PC-3 (cell line): ENCODE results near the gene EPHA3. TPM values are rescaled to one million over a fixed set of nuclear protein-coding genes. Genes with fewer than 3 reads are reported as not detected.
A peak's percentile ranks its signal among the peaks of the same experiment; 100 is the strongest.

Experiments
- ATAC-seq: fragments of 200-7000 bp; cut with Tn5 transposase; 2 replicates; pipeline ENCODE4 v1.9.1; 2020; ENCODE audit warnings: mild to moderate bottlenecking, moderate library complexity
- BruUV-seq: library from RNA; stranded (reverse); fragments of 400-500 nt; replicated peaks from 2 replicates; lab custom pipeline; 2021; lab: Mats Ljungman, UMichigan
- CTCF ChIA-PET: fragments of 300-600 bp; sonication (Branson Sonifier 250); formaldehyde crosslinking; loops from one replicate; lab custom pipeline; 2022; ENCODE audit warnings: antibody characterized with exemption; lab: Charles Lee
- POLR2A ChIA-PET: fragments of 300-600 bp; sonication (Branson Sonifier 250); formaldehyde crosslinking; loops from one replicate; lab custom pipeline; 2022; ENCODE audit warnings: antibody characterized with exemption; ENCODE audit not compliant: unreplicated experiment; lab: Charles Lee
- DNase-seq: peaks from one replicate; pipeline ENCODE4 v3.0.0-alpha.2; 2015
- H2AFZ ChIP-seq: fragments of 300-600 bp; sonication (generic); 2 replicates; pipeline ENCODE4 v1.6.0; 2016; ENCODE audit warnings: antibody characterized with exemption, low read length
- H3F3A ChIP-seq: fragments of 300-600 bp; sonication (generic); one replicate; pipeline ENCODE4 v1.6.0; 2017; ENCODE audit warnings: antibody characterized with exemption, low read length, control low read depth, mild to moderate bottlenecking; ENCODE audit not compliant: unreplicated experiment
- H3K27ac ChIP-seq: fragments of 300-600 bp; sonication (generic); 2 replicates; pipeline ENCODE4 v1.5.1; 2016; ENCODE audit warnings: mild to moderate bottlenecking, low read length
- H3K27me3 ChIP-seq: fragments of 300-600 bp; sonication (generic); 2 replicates; pipeline ENCODE4 v1.6.1; 2016; ENCODE audit warnings: low read length, mixed read lengths
- H3K36me3 ChIP-seq: fragments of 300-600 bp; sonication (generic); 2 replicates; pipeline ENCODE4 v1.6.1; 2016; ENCODE audit warnings: low read depth, mixed run types, low read length, mixed read lengths
- H3K4me1 ChIP-seq: fragments of 300-600 bp; sonication (generic); 2 replicates; pipeline ENCODE4 v1.5.1; 2016; ENCODE audit warnings: low read length; ENCODE audit not compliant: insufficient read depth
- H3K4me2 ChIP-seq: fragments of 300-600 bp; sonication (generic); 2 replicates; pipeline ENCODE4 v1.6.0; 2016; ENCODE audit warnings: low read length
- H3K4me3 ChIP-seq: fragments of 300-600 bp; sonication (generic); 2 replicates; pipeline ENCODE4 v1.5.1; 2016; ENCODE audit warnings: mild to moderate bottlenecking, low read length, mixed read lengths
- H3K79me2 ChIP-seq: fragments of 300-600 bp; sonication (generic); 2 replicates; pipeline ENCODE4 v1.6.1; 2017; ENCODE audit warnings: low read length, mixed read lengths
- H3K9ac ChIP-seq: fragments of 300-600 bp; sonication (generic); 2 replicates; pipeline ENCODE4 v1.6.0; 2016; ENCODE audit warnings: mild to moderate bottlenecking, low read length
- H3K9me2 ChIP-seq: fragments of 300-600 bp; sonication (generic); replicated peaks from 2 replicates; pipeline ENCODE4 v1.6.1; 2016; ENCODE audit warnings: mixed run types, low read length, mixed read lengths
- H3K9me3 ChIP-seq: fragments of 300-600 bp; sonication (generic); 2 replicates; pipeline ENCODE4 v1.6.1; 2016; ENCODE audit warnings: low read length, mixed read lengths
- H4K20me1 ChIP-seq: fragments of 300-600 bp; sonication (generic); 2 replicates; pipeline ENCODE4 v1.6.1; 2016; ENCODE audit warnings: low read length, mixed read lengths
- CTCF ChIP-seq: fragments of 300-600 bp; sonication (generic); conservative IDR thresholded peaks from 2 replicates; pipeline ENCODE4 v1.5.1; 2017; ENCODE audit warnings: antibody characterized with exemption, low read depth, mild to moderate bottlenecking, low read length
- EZH2 ChIP-seq: fragments of 300-600 bp; sonication (generic); IDR thresholded peaks from one replicate; pipeline ENCODE4 v1.6.1; 2017; ENCODE audit warnings: antibody characterized with exemption, mild to moderate bottlenecking, low read length; ENCODE audit not compliant: unreplicated experiment
- EZH2phosphoT487 ChIP-seq: fragments of 300-600 bp; sonication (generic); IDR thresholded peaks from 2 replicates; pipeline ENCODE4 v1.6.1; 2018; ENCODE audit warnings: mild to moderate bottlenecking, antibody characterized with exemption, low read length, borderline replicate concordance
- intact Hi-C: fragments of 100-400 bp; cut with micrococcal nuclease; formaldehyde crosslinking; loops from 2 replicates; pipeline ENCODE4 v1.9.0; 2023
- total RNA-seq: library from RNA; depleted of rRNA; stranded (reverse); fragments of >200 nt; gene quantifications from 2 replicates; pipeline ENCODE4 v1.2.3, GENCODE V29; 2014

Gene EPHA3
- total RNA-seq, 1 experiment from 2014 or later, result 0.33 TPM

- ChIA-PET CTCF (no interaction called here), POLR2A (no interaction called here)
- Histone ChIP-seq H3K9me2 (no peaks in the 10 kb centered on the region), H3K9me3 (no peaks in the 10 kb centered on the region), H3K79me2 (no peaks in the 10 kb centered on the region), H3K4me3 (no peak overlapping the region), H3K36me3 (no peaks in the 10 kb centered on the region), H4K20me1 (no peaks in the 10 kb centered on the region), H3K4me2 (no peak overlapping the region), H3K9ac (no peak overlapping the region), H3K4me1 (peaks cover 12% of the 10 kb centered on the region), H3K27ac (no peak overlapping the region), H3K27me3 (no peaks in the 10 kb centered on the region), H3F3A (no peaks in the 10 kb centered on the region), H2AFZ (no peak overlapping the region)
- ATAC-seq, result no peak
- no TSS peak for BruUV-seq
- TF ChIP-seq EZH2, result no peak
- no peak for TF ChIP-seq CTCF
- no peak for TF ChIP-seq EZH2phosphoT487
- intact Hi-C loops, result no loop called here
- DNase-seq, result peak; percentile 6
Measured at GRCh38 chr3:89358281-89358680, 250.9 kb downstream of the EPHA3 start.

DNA sequence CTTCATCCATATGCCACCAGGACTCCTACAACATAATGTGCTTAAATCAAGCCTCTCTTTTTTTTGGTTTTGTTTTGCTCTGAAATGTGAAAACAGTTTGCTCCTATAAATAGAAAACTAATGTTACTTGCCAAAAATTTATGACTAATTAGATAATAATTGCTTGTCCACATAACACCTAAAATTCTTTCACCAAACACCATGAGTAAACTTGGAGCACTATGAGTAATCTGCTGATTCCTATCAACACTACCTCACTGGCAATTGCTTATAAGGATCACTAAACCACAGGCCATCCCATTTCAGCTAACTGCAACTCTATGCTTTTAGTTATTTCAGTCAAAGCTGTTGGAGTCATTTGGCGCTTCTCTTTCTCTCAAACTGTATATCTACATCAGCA is 252.7 kb downstream of the EPHA3 start:
- ChIA-PET CTCF (no interaction called here), POLR2A (no interaction called here)
- Histone ChIP-seq H2AFZ (no peak overlapping the region), H3K4me2 (no peak overlapping the region), H3K27me3 (no peaks in the 10 kb centered on the region), H3K36me3 (no peaks in the 10 kb centered on the region), H3K9me3 (no peaks in the 10 kb centered on the region), H3K9ac (no peak overlapping the region), H4K20me1 (no peaks in the 10 kb centered on the region), H3K4me3 (no peak overlapping the region), H3K27ac (no peak overlapping the region), H3F3A (no peaks in the 10 kb centered on the region), H3K4me1 (peaks cover 6% of the 10 kb centered on the region; the same call in 1 of the 2 replicates), H3K9me2 (no peaks in the 10 kb centered on the region), H3K79me2 (no peaks in the 10 kb centered on the region)
- ATAC-seq (no peak; the same call in 1 of the 2 replicates), DNase-seq (peak; percentile 35)
- no peak for TF ChIP-seq EZH2
- TF ChIP-seq CTCF, result no peak
- no peak for TF ChIP-seq EZH2phosphoT487
- intact Hi-C loops, result no loop called here
- no TSS peak for BruUV-seq

- TF ChIP-seq CTCF (no peak), EZH2phosphoT487 (no peak), EZH2 (no peak)
- DNase-seq (no peak), ATAC-seq (no peak)
- Histone ChIP-seq H3K36me3 (no peaks in the 10 kb centered on the region), H3K9me2 (no peaks in the 10 kb centered on the region), H3K27me3 (no peaks in the 10 kb centered on the region), H3K79me2 (no peaks in the 10 kb centered on the region), H3K27ac (no peak overlapping the region), H2AFZ (no peak overlapping the region), H3K9me3 (no peaks in the 10 kb centered on the region), H3K4me1 (peaks cover 6% of the 10 kb centered on the region; the same call in 1 of the 2 replicates), H3K4me3 (no peak overlapping the region), H3F3A (no peaks in the 10 kb centered on the region), H3K4me2 (no peak overlapping the region), H4K20me1 (no peaks in the 10 kb centered on the region), H3K9ac (no peak overlapping the region)
- POLR2A ChIA-PET, result no interaction called here
- intact Hi-C loops, result no loop called here
- CTCF ChIA-PET, result no interaction called here
- BruUV-seq, result no TSS peak
Measured at GRCh38 chr3:89362496-89362895, 255.1 kb downstream of the EPHA3 start.
